Stomach (tissue), 4 donors: ENCODE data around the gene SYT2.

Experiments used
- EP300 ChIP-seq: sonication (generic); formaldehyde crosslinking; IDR thresholded peaks from one replicate; pipeline ENCODE4 v1.6.1; 2017; ENCODE audit warnings: antibody characterized with exemption
- POLR2A ChIP-seq, 4 donors: fragments of 450-650 bp; IDR thresholded peaks; one replicate each; pipeline ENCODE4 v1.6.1; 2016; ENCODE audit warnings: antibody characterized with exemption in 4 of 4, control low read depth in 2 of 4, mild to moderate bottlenecking in 1 of 4, moderate library complexity in 1 of 4
- POLR2AphosphoS5 ChIP-seq, 3 donors: sonication (generic); formaldehyde crosslinking; IDR thresholded peaks; one replicate each; pipeline ENCODE4 v1.6.1; 2016; ENCODE audit warnings: antibody characterized with exemption in 3 of 3

DNA sequence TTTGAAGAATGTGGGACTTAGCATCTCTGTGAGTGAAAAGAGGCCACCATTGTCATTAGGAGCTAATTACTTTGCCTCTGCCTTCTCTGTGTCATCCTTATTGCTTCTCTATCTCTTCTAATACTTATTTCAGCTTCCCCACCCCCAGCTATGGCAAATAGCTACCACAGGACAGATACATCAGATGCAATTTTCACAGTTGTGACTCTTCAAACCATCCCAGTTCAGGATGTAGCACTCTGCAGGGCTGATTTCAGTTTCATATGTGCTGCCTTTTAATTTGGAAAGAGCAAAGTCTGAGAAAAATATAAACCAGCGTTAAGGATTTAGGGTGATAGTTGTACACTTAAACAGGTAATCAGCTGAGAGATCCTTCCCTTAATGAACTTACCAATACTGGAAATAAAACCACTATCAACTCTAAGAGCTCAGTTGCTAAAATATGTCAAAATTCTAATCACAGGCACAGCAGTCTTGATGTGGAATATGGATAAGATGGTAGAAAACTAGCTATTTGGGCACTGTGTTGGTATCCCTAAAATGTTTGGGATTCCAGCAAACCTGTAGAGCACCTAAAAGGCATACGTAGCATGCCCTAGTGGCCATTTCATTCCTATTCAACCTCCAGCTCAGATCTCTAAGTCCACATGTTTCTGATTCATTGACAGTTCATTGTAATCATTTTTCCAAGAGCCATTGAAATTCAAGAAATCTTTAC, 148.4 kb downstream of the SYT2 start:
- TF ChIP-seq POLR2AphosphoS5 (IDR thresholded peaks at IDR 0.05) = no peak
- no peak for TF ChIP-seq POLR2A (IDR thresholded peaks at IDR 0.05)
- no peak for TF ChIP-seq EP300
